AG04449 (cell line): ENCODE data around the gene TRPC1.
"Not testable (repeated sequence)": the region's sequence is repeated elsewhere in the genome, so short reads cannot be mapped to it uniquely, and the experiment has no call there.

Source experiments
- CTCF ChIA-PET: fragments of 350-600 bp; formaldehyde crosslinking; extraction: SDS; loops from one replicate; lab custom pipeline; 2021; ENCODE audit warnings: antibody characterized with exemption; lab: Yijun Ruan, JAX
- POLR2A ChIA-PET: fragments of 400-600, 350-600 bp; formaldehyde crosslinking; extraction: SDS; loops from one replicate; lab custom pipeline; 2020; ENCODE audit warnings: antibody characterized with exemption, inconsistent platforms; lab: Yijun Ruan, JAX
- DNase-seq: peaks from one replicate; pipeline ENCODE4 v3.0.0-alpha.2; 2010; ENCODE audit warnings: low read depth, low spot score
- H3K4me3 ChIP-seq: 2 replicates; pipeline ENCODE4 v1.5.1; 2011; ENCODE audit warnings: low read depth, mild to moderate bottlenecking, control low read depth, low read length
- TF ChIP-seq, protein P1 (sequence below): IDR thresholded peaks from one replicate; pipeline ENCODE4 v1.5.1; 2011; ENCODE audit warnings: mild to moderate bottlenecking, moderate library complexity, low read length, control low read depth, inconsistent platforms; ENCODE audit not compliant: insufficient read depth; ENCODE audit errors: missing control alignments

Gene TRPC1

DNA sequence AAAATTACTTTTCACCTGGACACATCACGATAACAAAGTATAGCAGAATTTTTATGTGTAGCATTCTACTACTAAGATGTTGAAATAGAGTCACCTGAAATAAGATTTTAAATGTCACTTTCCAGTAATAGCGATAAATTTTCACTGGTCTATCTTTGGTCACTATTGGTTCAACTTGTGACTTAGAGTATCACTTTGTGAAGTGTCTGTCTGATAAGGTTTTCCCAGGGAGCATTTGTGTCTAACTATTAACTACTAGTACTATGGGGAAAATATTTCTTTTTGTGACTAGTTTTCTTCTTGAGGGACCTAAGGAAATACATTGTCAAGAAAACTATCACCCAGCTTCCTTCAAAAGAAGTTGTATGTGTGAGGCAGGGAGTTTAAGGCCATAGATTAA is 11.0 kb downstream of the TRPC1 start:
- ChIA-PET POLR2A (no interaction called here), CTCF (interaction anchor here (1.6 kb wide), 1 partner anchor 11 kb away, joined by 4 read pairs; the partner anchor contains the start of gene TRPC1)
- TF ChIP-seq, protein P1, sequence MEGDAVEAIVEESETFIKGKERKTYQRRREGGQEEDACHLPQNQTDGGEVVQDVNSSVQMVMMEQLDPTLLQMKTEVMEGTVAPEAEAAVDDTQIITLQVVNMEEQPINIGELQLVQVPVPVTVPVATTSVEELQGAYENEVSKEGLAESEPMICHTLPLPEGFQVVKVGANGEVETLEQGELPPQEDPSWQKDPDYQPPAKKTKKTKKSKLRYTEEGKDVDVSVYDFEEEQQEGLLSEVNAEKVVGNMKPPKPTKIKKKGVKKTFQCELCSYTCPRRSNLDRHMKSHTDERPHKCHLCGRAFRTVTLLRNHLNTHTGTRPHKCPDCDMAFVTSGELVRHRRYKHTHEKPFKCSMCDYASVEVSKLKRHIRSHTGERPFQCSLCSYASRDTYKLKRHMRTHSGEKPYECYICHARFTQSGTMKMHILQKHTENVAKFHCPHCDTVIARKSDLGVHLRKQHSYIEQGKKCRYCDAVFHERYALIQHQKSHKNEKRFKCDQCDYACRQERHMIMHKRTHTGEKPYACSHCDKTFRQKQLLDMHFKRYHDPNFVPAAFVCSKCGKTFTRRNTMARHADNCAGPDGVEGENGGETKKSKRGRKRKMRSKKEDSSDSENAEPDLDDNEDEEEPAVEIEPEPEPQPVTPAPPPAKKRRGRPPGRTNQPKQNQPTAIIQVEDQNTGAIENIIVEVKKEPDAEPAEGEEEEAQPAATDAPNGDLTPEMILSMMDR = no peak
- no peak overlapping the region for H3K4me3 ChIP-seq
- DNase-seq = no peak

DNA sequence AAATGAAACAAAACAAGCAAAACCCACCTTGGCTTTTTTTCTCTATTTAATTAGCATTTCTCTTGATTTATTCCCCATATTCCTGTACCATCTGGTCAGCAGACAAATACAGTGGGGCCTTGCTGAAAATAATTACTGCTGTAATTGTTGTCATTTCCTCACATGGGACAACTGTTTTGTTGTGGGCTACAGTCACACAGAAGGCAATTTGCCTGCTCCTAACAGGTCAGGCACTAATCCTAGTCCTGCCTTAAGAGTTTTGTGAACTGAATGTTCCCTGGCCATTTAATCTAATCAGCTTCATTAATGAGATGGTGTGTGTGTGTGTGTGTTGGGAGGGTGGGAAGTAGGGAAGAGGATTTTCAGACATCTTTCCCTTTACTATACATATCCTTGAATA is 11.6 kb downstream of the TRPC1 start:
- no peak overlapping the region for H3K4me3 ChIP-seq
- TF ChIP-seq, protein P1 = no peak
- ChIA-PET POLR2A (no interaction called here), CTCF (no interaction called here)
- DNase-seq = no peak

DNA sequence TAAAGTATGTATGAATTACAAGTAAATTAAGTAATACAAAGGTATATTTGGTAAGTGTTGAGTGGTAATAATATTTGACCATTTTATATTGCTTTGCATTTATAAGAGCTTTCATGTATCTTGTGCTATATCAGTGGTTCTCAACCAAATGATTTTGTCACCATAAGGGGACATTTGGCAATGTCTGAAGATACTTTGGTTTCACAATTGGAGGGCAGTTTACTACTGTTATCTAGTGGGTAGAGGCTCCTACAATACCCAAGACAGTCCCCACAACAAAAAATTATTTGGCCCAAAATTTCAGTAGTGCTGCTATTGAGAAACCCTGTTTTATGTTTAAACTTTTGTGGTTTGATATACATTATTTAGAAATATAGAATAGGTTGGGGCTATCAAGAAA is 14.6 kb downstream of the TRPC1 start:
- ChIA-PET POLR2A (no interaction called here), CTCF (no interaction called here)
- no peak for DNase-seq
- TF ChIP-seq, protein P1 = no peak
- no peak overlapping the region for H3K4me3 ChIP-seq

DNA sequence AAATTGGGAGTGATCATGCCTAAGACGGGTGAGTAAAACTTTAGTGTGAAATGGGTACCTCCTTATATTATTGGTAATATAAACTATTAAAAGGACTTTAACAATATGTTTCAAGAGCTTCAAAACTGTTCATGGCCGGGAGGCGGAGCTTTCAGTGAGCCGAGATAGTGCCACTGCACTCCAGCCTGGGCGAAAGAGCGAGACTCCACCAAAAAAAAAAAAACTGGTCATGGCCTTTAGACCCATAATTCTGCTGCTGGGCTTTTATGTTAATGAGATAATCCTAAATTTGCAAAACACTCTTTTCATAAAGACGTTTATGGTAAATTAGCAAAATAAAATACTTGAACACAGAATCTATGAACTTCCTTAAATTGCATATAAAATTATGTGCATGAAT is 22.8 kb downstream of the TRPC1 start:
- no peak for DNase-seq
- ChIA-PET POLR2A (no interaction called here), CTCF (no interaction called here)
- no peak overlapping the region for H3K4me3 ChIP-seq
- TF ChIP-seq, protein P1 = no peak

DNA sequence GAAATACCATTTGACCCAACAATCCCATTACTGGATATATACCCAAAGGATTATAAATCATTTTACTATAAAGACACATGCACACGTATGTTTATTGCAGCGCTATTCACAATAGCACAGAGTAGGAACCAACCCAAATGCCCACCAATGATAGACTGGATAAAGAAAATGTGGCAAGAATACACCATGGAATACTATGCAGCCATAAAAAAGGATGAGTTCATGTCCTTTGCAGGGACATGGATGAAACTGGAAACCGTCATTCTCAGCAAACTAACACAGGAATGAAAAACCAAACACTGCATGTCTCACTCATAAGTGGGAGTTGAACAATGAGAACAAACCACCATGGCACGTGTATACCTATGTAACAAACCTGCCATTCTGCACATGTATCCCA is 26.7 kb downstream of the TRPC1 start:
- H3K4me3 ChIP-seq, DNase-seq, CTCF ChIA-PET, POLR2A ChIA-PET: not testable (repeated sequence)

DNA sequence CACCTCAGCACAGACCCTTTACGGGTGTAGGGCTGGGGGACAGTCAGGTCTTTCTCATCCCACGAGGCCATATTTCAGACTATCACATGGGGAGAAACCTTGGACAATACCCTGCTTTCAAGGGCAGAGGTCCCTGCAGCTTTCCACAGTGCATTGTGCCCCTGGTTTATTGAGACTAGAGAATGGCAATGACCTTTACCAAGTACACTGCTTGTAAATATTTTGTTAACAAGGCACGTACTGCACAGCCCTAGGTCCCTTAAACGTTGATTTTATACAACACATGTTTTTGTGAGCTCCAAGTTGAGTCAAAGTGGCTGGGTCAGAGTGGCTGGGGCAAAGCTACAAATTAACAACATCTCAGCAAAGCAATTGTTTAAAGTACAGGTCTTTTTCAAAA is 28.8 kb downstream of the TRPC1 start:
- H3K4me3 ChIP-seq, DNase-seq, CTCF ChIA-PET, POLR2A ChIA-PET: not testable (repeated sequence)

DNA sequence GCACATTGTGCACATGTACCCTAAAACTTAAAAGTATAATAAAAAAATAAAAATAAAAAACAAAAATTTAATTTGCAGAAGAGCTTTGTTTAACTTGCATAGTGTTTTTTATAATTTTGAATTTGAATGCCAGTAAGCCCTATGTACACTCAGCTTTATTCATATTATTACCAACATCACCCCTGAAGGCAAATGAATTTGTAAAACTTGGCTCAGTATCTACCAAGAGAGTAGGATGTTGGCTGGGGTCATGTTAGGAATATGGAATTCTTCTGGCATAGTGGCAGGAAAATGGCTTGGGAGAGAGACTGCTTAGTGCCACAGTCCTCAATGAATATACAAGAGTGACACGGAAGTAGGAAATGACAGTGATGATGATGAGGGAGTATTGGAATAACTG is 30.7 kb downstream of the TRPC1 start:
- ChIA-PET CTCF (interaction anchor here (1.7 kb wide), 1 partner anchor 74 kb away, joined by 4 read pairs; no protein-coding TSS in a partner anchor), POLR2A (no interaction called here)
- H3K4me3 ChIP-seq = no peak overlapping the region
- TF ChIP-seq, protein P1 = no peak
- DNase-seq = no peak
